ENCODE data around the gene INPP5A.

INPP5A gene

DNA sequence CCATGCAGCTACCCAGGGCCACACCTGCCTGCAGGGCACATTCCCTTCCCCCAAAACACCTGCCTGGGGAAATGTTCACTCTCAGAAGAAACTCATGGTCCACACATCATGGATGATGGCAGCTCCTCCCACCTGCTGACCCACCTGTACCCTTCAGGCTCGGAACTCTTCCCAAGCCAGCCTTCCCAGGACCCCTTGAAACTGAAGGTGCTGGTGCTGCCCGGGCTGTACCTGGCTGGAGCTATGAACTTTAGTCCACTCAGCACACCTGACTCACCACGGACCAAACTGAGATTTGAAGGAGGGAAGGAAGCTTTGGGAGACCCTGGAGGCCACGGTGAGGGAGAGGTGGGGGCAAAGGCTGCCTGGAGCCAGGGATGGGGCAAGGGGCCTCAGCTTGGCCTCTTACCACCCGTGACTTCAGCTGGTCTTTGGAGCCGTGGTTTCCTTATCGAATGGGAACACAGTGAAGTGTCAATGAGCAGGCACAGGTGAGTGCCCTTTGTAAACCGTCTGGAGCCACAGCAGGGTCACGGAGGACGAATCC lies 30.1 kb upstream of the INPP5A start:
- H3K4me1 ChIP-seq (ENCODE audit: control insufficient read depth, insufficient read depth, low read length): peaks cover 7% of the 10 kb centered on the region
- no peaks in the 10 kb centered on the region for H3K36me3 ChIP-seq (ENCODE audit: control insufficient read depth, insufficient read depth, low read length)
- H3K27ac ChIP-seq (ENCODE audit: low read depth, low read length): peak overlapping the region; percentile 61
- H3K9ac ChIP-seq (ENCODE audit: low read length): no peak overlapping the region
- H3K27me3 ChIP-seq (ENCODE audit: control insufficient read depth, insufficient read depth, low read length): no peaks in the 10 kb centered on the region
- H3K4me3 ChIP-seq (ENCODE audit: low read length): no peak overlapping the region

DNA sequence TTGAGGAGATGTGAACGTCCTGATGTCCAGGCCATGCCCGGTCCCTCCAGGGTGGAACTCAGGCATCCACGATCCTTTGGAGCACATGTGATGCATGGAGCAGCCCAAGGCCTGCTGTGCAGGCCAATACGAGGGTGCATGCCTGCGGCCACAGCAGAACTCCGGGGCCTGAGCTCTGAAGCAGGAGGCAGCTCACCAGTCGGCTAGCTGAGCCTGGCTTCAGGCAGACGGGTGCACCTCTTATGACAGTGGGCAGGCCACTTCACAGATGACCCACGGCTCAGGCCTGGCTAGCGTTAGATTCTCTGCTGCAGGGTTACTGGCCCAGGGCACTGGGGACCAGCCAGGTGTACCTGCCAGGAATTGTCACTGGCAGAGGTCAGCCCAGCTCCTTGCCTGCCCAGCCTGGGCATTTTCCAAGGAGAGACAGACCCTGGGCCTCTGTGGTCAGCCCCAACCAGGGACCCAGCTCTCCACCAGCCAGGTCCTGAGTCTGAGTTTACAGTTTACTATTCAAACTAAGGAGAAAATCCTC lies 29.6 kb upstream of the INPP5A start:
- no peak overlapping the region for H3K9ac ChIP-seq (ENCODE audit: low read length)
- H3K27ac ChIP-seq (ENCODE audit: low read depth, low read length): peak overlapping the region; percentile 61
- no peak overlapping the region for H3K4me3 ChIP-seq (ENCODE audit: low read length)
- no peaks in the 10 kb centered on the region for H3K27me3 ChIP-seq (ENCODE audit: control insufficient read depth, insufficient read depth, low read length)
- H3K4me1 ChIP-seq (ENCODE audit: control insufficient read depth, insufficient read depth, low read length): peaks cover 7% of the 10 kb centered on the region
- no peaks in the 10 kb centered on the region for H3K36me3 ChIP-seq (ENCODE audit: control insufficient read depth, insufficient read depth, low read length)

DNA sequence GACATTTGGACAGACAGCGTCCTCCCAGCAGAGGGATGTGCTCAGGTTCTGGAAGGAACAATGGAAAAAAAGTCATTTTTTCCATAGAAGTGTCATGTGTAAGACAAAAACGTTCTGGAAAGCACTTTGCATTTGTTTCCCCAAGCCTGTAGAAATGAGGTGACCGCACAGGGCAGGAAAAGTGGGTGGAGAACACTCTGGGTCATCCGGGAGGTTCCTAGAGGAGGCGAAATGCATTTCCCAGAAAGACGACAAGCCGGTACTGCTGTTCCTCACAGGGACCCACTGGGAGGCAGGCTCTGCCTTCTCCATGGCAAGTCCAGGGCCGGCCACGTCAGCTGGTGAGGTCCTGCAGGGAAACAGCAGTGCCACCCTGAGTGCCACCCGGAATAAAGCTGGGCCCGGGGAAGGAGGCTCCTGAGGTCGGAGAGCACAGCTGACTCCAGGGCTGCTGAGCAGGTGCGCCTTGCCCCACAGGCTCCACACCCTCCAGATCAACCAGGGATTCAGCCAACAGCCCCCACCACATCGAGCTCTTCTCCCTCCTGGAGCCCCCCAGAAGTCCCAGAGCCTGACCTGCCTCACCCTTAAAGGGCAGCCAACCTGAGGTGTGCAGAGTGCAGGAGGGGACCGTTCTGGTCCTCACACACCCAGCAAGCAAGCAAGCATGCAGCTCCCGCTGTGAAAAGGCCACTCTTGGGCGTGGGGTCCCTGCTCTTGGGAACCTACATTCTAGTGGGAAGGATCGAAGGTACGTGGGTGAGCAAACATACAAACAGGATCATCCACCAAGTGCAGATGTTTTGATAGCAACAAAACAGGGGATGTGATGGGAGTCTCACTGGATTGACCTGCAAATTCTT lies 28.8 kb upstream of the INPP5A start:
- Histone ChIP-seq H3K9ac (ENCODE audit: low read length) (no peak overlapping the region), H3K27me3 (ENCODE audit: control insufficient read depth, insufficient read depth, low read length) (no peaks in the 10 kb centered on the region), H3K36me3 (ENCODE audit: control insufficient read depth, insufficient read depth, low read length) (no peaks in the 10 kb centered on the region)

DNA sequence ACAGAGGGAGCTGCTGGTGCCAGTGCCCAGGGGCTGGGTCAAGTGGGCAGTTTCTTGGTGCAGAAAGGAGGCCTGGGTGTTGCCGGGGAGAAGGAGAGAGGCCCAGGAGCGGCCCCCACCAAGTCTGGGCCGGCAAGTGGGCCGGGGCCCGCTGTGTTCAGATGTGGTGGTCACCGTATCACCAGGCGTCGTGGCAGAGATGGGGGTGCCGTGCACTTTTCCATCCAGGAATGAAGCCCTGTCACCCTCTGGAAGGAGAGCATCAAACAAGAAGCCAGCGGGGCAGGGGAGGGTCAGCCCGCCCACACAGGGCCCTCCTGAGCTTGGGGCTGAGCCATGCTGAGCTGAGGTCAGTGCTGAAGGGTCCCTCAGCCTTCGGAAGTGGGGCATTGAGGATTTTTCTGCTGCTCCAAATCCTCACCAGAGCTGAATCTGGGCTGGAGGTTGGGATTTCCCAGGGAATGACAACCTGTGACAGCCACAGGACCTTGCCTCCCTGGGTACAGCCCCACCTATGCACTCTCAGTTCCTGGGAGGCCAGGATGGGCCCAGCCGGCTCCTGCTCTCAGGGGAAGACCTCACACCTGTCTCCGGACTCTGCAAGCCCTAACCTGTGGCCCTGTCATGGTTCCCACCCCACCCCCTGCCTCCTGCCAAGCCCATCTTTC lies 27.9 kb upstream of the INPP5A start:
- peaks cover 7% of the 10 kb centered on the region for H3K4me1 ChIP-seq (ENCODE audit: control insufficient read depth, insufficient read depth, low read length)
- H3K4me3 ChIP-seq (ENCODE audit: low read length): no peak overlapping the region
- H3K27me3 ChIP-seq (ENCODE audit: control insufficient read depth, insufficient read depth, low read length): no peaks in the 10 kb centered on the region
- H3K27ac ChIP-seq (ENCODE audit: low read depth, low read length): peak overlapping the region; percentile 24
- H3K36me3 ChIP-seq (ENCODE audit: control insufficient read depth, insufficient read depth, low read length): no peaks in the 10 kb centered on the region
- no peak overlapping the region for H3K9ac ChIP-seq (ENCODE audit: low read length)

More for the DNA sequence above, 28.8 kb upstream of the INPP5A start:
- Histone ChIP-seq H3K27ac (ENCODE audit: low read depth, low read length) (peak overlapping the region; percentile 61), H3K4me3 (ENCODE audit: low read length) (no peak overlapping the region), H3K4me1 (ENCODE audit: control insufficient read depth, insufficient read depth, low read length) (peaks cover 7% of the 10 kb centered on the region)

DNA sequence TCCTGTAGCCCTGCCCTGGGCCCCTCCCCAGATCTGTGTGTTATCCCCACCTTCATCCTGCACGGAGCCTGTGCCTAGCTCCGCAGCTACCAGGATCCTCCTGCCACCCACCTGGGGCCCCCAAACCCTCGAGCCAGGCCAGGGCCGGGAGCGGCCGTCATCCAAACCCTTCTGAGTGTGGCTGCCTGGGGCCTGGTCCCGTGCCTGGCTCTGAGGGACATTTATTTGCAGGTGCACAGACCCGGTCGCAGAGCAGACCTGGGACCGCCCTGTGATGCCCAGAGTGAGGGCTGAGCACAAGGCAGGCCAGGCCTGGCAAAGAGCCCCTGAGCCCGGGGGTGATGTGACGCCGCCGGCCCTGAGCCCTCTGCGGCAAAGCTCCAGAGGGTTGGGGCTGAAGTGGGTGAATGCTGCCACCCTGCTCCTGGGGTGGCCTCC lies 27.4 kb upstream of the INPP5A start:
- peak overlapping the region; percentile 8 for H3K27ac ChIP-seq (ENCODE audit: low read depth, low read length)
- no peaks in the 10 kb centered on the region for H3K27me3 ChIP-seq (ENCODE audit: control insufficient read depth, insufficient read depth, low read length)
- H3K4me3 ChIP-seq (ENCODE audit: low read length): no peak overlapping the region
- no peak overlapping the region for H3K9ac ChIP-seq (ENCODE audit: low read length)
- H3K36me3 ChIP-seq (ENCODE audit: control insufficient read depth, insufficient read depth, low read length): no peaks in the 10 kb centered on the region
- H3K4me1 ChIP-seq (ENCODE audit: control insufficient read depth, insufficient read depth, low read length): peaks cover 7% of the 10 kb centered on the region

DNA sequence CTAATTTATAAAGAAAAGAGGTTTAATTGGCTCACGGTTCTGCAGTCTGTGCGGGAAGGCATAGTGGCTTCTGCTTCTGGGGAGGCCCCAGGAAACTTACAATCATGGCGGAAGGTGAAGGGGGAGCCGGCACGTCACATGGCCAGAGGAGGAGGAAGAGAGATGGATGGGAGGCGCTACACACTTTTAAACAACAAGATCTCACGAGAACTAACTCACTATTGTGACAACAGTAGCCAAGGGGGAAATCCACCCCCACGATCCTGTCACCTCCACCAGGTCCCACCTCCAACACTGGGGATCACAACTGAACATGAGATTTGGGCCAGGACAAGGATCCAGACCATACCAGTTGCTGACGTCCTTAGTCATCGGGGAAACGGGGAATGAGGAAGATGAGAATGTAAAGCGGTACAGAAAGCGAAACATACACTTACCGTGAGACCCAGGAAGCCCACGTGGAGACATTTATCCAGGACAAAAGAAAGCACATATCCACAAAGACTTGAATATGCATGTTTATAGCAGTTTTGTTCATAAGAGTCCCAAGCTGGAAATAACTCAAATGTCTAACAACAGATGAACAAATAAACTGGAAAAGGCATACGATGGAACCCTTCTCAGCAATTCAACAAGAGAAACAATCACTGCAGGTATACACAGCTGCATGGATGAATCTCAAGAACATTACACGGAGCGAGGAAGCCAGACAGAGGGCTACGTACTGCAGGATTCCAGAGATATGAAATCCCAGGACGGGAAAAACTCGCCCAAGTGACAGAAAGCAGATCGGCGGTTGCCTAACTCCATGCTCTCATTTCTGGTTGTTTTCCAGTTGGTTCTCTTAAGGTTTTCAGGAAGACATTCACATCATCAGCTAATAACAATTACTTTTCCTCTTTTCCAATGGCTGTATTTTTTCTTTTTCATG lies 26.2 kb upstream of the INPP5A start:
- Histone ChIP-seq H3K36me3 (ENCODE audit: control insufficient read depth, insufficient read depth, low read length) (no peaks in the 10 kb centered on the region), H3K4me3 (ENCODE audit: low read length) (no peak overlapping the region), H3K4me1 (ENCODE audit: control insufficient read depth, insufficient read depth, low read length) (peaks cover 9% of the 10 kb centered on the region), H3K9ac (ENCODE audit: low read length) (no peak overlapping the region), H3K27me3 (ENCODE audit: control insufficient read depth, insufficient read depth, low read length) (no peaks in the 10 kb centered on the region), H3K27ac (ENCODE audit: low read depth, low read length) (peak overlapping the region; percentile 53)

DNA sequence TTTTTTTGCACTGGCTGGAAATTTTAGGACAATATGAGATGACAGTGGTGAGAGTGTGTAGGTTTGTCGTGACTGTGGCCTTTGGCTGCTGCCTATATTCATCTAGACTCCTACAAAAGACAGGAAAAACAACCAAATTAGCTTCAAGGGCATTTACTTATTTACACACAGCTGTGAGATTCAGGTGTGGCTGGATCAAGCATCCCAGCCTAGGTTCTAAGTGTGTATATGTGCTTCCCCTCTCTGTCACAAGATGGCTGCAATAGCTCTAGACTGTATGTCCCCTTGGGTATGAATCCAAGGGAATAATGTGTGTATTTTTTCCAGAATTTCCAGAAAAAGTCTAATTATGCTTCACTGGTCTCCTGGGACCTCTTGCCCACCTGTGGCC lies 25.5 kb upstream of the INPP5A start:
- Histone ChIP-seq H3K4me3 (ENCODE audit: low read length) (no peak overlapping the region), H3K4me1 (ENCODE audit: control insufficient read depth, insufficient read depth, low read length) (peaks cover 15% of the 10 kb centered on the region), H3K27ac (ENCODE audit: low read depth, low read length) (peak overlapping the region; percentile 53), H3K9ac (ENCODE audit: low read length) (no peak overlapping the region), H3K27me3 (ENCODE audit: control insufficient read depth, insufficient read depth, low read length) (no peaks in the 10 kb centered on the region), H3K36me3 (ENCODE audit: control insufficient read depth, insufficient read depth, low read length) (no peaks in the 10 kb centered on the region)

DNA sequence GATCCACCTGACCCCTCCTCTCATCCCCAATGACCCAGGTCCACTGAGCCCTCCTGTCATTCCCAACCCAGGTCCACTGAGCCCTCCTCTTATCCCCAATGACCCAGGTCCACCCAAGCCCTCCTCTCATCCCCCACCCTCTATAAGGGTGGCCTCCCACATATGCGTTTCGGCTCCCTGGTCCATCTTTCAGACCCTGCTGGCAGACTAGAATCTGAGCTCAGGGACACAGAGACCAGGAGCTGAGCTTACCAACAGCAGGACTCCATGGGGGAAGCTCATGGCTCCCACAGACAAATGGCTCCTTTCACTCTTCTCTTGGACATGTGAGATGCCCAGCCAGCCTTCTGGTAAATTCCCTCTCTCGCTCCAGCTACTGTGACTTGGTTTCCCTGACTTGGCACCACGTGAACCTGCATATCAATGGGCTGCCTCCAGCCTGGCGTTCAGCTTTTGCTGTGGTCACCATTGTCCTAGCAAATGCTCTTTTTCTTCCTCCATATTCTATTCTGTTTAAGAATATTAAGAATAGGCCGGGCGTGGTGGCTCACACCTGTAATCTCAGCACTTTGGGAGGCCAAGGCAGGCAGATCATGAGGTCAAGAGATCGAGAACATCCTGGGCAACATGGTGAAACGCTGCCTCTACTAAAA lies 24.8 kb upstream of the INPP5A start:
- Histone ChIP-seq H3K4me1 (ENCODE audit: control insufficient read depth, insufficient read depth, low read length) (peaks cover 20% of the 10 kb centered on the region), H3K27me3 (ENCODE audit: control insufficient read depth, insufficient read depth, low read length) (no peaks in the 10 kb centered on the region), H3K27ac (ENCODE audit: low read depth, low read length) (peak overlapping the region; percentile 53), H3K4me3 (ENCODE audit: low read length) (no peak overlapping the region), H3K36me3 (ENCODE audit: control insufficient read depth, insufficient read depth, low read length) (no peaks in the 10 kb centered on the region), H3K9ac (ENCODE audit: low read length) (no peak overlapping the region)

DNA sequence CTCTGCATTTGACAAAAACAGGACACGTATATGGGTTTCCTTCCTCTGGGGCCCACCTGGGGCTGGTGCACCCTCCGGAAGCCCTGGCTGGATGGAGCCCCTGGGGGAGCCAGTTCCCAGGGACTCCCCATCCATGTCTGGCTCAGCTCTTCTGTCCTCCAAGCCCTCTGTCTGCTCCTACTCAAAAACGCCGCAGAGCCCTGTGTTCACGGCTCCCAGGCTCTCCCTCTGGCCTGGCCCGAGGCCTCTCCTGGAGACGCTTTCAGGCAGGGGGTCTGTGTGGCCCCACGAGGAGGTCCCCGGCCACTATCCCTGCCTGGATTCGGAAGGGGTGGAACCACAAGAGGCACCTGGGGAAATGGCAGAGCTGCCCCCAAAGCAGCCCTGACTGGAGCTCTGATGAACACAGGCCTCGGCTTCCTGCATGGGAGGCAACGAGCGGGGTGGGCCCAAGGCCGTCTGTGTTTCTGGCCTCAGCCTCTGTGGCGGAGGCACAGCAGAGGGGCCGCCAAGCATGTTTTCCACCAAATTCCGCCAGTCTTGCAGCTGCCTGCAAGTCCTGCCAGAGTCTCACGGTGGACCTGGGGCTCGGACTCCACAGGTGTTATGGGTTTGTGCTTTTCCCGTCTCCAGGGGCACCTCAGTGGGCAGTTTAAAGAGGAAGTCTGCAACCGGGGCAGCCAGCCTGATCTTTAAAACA lies 22.6 kb upstream of the INPP5A start:
- Histone ChIP-seq H3K27me3 (ENCODE audit: control insufficient read depth, insufficient read depth, low read length) (no peaks in the 10 kb centered on the region), H3K9ac (ENCODE audit: low read length) (no peak overlapping the region), H3K36me3 (ENCODE audit: control insufficient read depth, insufficient read depth, low read length) (no peaks in the 10 kb centered on the region), H3K4me3 (ENCODE audit: low read length) (no peak overlapping the region), H3K27ac (ENCODE audit: low read depth, low read length) (peak overlapping the region; percentile 37), H3K4me1 (ENCODE audit: control insufficient read depth, insufficient read depth, low read length) (peaks cover 36% of the 10 kb centered on the region)

DNA sequence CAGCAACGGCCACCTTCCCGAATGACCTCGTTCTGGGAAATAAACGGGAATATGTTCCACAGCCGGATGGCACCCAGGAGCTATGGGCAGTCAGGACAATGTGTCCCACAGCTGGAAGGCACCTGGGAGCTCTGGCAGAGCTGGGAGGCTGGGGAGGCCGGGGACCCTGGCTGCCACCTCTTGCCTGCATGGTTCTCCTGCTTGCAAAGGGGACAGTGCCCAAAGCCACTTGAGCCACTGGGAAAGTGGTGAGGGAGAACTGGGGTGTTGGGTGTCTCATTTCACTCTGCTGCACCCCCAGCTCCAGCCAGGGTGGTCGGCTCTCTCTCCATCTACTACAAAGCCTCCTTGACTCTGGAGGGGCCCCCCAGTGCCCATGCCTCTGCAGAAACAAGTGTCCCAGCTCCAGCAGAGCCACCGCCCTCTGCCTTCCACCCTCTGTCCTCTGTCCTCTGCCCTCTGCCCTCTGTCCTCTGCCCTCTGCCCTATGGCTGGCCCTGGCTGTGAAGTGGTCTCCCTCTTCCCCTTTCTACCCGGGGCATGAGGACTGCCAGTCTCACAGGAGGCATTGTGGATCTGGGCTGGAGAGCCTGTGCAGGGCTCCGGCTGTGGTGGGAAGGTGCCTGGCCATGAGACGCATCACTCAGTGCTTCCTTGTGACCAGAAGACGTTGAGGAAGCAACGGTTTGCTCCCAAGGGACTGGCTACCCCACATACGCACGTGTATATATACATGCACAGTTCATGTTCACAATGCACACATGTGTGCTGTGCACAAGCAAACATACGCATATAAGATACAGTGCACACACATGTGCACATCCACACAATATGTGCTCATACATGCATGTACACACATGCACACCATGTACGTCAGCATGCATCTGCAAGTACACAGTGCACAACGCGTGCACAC lies 21.5 kb upstream of the INPP5A start:
- Histone ChIP-seq H3K27me3 (ENCODE audit: control insufficient read depth, insufficient read depth, low read length) (no peaks in the 10 kb centered on the region), H3K4me3 (ENCODE audit: low read length) (peak overlapping the region; percentile 38), H3K36me3 (ENCODE audit: control insufficient read depth, insufficient read depth, low read length) (no peaks in the 10 kb centered on the region), H3K27ac (ENCODE audit: low read depth, low read length) (peak overlapping the region; percentile 27), H3K4me1 (ENCODE audit: control insufficient read depth, insufficient read depth, low read length) (peaks cover 47% of the 10 kb centered on the region), H3K9ac (ENCODE audit: low read length) (no peak overlapping the region)

Data from rectal smooth muscle tissue (tissue), 1 donor.